GM18520 (cell line): ENCODE measurements around the gene RLN1.
"Not testable (repeated sequence)": the region's sequence is repeated elsewhere in the genome, so short reads cannot be mapped to it uniquely, and the experiment has no call there.

Experiments
- ATAC-seq: cut with Tn5 transposase; IDR thresholded peaks from one replicate; pipeline ENCODE4 v1.9.1; 2021; ENCODE audit not compliant: unreplicated experiment

RLN1 gene, protein sequence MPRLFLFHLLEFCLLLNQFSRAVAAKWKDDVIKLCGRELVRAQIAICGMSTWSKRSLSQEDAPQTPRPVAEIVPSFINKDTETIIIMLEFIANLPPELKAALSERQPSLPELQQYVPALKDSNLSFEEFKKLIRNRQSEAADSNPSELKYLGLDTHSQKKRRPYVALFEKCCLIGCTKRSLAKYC

DNA sequence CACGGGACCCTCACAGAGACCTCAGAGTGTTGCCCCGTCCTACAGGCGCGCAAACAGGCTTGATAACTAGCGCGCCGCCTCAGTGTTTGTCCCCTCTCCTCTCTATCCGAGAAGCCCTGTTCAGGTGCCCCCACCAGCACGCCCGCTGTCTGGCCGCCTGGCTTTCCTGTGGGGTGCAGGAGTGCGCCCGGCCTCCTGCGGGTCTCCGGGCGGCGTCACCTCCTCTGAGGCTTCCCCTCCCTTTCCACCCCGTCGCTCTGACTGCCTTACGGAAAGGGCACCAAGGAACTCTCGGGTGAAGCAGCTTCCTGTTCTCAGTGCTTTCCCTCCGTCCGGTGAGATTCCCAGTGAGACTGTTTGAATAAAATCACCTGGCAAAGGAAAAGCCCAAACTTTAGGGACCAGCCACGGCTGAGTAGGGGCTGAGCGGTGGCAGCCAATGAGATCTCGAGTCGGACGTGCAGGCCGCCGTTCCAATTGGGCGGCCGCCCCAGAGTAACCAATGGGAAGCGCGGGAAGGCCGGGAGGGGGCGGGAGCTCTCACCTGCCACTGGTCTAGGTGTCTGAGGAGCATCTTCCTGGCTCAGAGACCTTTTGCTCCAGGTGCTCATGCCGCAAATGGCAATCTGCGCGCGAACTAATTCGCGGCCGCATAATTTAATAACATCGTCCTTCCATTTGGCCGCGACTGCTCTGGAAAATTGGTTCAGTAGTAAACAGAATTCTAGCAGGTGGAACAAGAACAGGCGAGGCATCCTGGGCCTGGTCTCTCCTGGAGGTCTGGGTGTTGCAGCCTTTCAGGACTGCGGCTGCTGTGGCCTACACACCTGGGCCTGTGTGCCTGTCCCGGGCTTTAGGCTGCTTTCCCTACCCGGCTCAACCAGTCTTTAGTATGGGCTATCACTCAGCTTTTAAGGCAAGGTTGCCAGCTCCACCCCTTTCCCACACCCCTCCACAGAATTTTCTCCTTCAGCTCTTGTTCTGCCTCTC lies at the start of gene RLN1:
Gene RLN1, minus strand, starts transcription at position 885 of the 990 bp plus-strand sequence. Its CDS starts 130 bp downstream, at position 755.
- ATAC-seq: peak; percentile 97

DNA sequence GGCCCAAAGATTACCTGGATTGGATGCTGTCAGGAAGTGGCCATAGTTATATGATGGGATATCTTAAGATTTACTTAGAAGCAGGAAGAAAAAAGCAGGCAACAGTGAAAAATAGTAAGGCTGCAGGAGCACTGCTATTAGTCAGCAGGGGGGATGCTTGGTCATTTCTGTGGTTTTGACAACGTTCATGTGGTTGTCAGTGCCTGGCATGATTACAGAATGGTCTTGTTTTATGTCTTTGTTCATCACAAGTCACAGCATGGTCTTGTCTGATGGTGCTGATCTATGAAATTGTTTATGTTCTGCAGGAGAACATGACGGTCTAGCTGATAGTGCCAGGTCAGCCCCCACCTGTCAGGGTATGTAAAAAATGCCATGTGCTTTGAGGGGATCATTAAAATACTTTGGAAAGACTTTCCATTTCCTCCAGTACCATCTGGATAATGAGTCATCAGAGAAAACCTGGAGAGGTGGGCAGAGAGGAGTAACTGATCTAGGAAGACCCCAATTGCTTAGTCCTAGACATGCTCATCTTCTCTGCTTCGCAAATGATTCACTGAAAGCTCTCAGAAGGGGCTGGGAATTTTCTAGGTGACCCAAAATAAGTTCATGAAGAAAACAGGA lies 49.5 kb upstream of the RLN1 start:
- peak; percentile 80 for ATAC-seq

DNA sequence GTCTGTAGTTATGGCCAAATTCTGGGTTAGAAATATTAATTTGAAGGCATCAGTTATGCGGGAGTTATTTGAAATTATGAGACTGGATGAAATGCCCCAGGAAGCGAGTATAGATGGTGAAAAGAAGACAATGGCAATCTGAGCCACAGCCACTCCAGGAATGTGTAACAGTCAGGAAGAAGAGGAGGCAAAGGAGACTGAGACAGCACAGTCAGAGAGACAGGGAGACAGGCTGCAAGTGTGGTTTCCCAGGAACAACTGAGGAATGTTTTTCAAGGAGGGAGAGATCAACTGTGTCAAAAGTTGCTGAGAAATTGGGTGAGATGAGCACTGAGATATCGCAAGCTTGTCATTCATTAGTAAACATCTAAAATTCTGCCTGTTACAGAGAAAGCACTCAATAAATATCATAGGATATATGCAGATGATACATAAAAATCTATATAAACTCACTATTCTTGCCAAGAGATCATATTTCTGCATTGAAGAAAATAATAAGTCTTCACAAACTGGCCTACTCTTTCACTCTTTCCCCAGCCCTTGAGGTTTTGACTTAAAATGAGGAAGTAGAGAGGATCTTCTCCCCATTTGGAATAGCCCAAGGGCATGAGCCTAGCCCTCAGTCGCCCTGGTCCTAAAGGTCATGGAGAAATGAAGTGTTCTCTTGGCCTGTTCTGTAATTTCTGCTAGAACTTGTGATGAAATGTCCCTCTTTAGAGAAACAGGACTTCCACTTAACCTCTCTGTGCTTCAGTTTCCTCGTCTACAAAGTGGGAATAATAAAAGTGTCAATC lies 48.5 kb upstream of the RLN1 start:
- ATAC-seq: no peak

DNA sequence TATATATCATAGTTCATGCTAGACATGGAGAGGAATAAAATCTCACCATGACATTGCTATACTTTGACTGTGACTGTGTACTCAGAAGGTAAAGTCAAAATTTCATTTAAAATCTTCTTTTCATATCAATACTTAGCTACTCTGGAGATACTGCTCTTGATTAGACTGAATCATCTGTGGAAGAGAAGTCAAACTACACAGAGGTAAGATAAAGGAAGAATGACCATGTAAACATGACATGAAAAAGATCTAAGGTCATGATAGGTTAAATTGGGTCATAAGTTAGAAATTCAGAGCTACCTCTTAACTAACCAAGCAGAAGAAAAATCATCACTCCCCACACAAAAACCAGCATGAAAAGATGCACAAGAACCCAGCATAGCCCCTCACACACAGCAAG lies 44.8 kb upstream of the RLN1 start:
- ATAC-seq: no peak

DNA sequence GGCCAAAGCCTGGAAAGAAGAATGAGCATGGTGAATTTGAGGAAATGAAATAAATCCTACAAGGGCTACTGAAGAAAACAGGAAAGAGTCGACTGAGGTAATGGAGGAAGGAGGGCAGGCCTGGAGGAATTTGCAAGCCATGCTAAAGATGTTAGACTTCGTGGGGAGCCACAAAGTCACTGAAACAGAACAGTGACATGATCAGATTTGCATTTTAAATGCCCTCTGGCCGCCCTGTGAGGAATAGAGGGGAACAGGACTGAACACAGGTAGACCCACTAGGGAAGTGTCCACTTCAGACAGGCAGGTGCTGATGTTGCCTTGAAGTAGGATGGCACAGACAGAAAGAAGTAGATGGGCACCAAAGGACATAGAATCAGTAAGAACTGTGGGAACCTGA lies 42.8 kb upstream of the RLN1 start:
- ATAC-seq: no peak

DNA sequence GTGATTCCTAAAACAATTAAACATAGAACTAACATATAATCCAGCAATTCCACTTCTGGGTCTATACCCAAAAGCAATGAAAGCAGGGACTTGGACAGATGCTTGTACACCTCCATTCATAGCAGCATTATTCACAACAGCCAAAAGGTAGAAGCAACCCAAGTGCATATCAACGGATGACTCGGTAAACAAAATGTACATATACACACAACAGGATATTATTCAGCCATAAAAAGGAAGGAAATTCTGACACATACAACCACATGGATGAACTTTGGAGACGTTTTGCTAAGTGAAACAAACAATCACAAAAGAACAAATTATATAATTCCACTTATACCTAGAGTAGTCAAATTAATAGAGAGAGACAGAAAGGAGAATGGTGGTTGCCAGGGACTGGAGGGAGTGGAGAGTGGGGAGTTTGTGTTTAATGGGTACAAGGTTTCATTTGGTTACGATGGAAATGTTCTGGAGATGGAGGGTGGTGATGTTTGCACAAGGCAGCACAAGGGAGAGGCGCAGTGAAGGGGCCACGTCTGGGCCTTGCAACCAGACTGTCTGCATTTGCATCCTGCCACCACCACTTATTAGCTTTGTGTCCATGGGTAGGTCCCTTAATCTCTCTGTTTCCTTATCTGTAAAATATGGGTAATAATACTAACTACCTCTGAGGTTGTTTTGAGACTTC lies 36.3 kb upstream of the RLN1 start:
- no peak for ATAC-seq

DNA sequence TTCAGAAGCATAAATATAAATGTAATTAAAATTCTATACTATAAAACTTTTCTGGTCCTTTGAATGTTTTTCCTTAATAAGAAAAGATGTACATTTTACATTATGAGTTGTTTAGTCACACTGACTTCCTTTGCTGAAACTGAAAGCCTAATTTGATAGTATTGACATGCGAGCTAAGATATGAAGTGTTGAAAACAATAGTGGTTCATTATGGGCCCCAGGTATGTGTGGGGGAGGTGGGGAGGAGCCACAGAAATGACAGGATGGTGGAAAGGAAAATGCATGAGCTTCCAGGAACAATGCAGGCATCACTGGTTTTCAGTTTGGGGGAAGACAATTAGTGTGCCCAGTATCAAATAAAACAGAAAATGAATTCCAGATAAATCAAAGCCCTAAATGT lies 35.4 kb upstream of the RLN1 start:
- ATAC-seq: no peak

DNA sequence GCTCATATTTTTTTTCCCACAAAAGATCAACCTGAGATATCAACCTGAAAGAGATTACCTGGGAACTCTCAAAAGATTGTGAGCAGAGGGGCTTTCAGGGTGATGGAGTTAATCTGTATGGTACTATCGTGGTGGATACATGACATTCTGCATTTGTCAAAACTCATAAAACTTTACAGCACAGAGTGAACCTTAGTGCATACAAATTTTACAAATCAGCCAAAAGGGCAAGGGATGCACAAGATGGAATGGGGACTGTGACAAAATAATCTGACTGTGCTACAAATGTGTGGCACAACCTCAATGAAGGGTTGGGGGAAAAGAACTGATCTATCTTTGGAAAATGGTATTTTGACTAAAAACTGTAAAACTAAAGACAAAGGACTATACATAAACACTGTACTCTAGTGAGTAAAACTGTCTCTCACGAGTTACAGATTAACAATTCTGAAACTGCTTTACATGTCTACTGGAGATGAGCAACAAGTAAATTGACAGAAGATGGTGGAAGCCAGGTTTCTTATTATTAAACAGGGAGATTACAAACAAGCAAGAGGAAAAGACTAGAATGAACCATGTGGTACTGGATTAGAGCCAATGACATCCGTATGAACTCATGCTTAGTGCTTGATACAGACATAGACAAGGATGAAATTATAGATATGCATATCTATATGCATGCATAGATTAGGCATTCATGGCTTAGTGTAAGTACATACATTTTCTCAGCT lies 24.8 kb upstream of the RLN1 start:
- ATAC-seq: peak; percentile 95

DNA sequence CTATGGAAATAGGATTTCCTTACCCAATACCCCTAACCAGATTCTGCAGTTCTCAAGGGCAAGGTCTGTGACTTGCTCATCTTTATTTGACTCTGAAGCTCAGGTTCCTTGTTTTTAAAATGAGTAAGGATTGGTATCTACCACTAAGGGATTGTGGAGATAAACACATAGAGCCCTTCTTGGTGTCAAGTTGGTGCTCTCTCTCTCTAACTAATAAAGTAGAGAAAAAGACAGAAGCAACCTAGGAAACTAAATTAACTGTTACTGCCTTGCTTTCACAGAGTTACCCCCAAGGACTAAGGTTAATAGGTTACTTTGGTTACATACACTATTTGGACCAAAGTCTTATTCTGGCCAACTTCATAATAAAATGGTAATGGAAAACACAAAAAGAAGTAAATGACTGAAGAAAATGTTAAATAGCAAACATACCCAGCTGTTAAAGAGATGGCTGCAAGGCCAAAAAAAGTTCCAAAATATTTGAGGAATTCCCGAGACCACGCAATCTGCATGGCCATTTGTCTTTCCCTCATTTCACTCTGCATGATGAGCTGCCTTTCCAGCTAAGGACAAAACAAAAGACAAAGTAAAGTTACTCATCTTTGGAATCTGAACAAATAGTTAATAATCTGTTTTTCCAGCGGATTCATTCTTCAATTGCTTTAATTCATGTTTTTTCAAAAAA lies 21.8 kb upstream of the RLN1 start:
- ATAC-seq: no peak

DNA sequence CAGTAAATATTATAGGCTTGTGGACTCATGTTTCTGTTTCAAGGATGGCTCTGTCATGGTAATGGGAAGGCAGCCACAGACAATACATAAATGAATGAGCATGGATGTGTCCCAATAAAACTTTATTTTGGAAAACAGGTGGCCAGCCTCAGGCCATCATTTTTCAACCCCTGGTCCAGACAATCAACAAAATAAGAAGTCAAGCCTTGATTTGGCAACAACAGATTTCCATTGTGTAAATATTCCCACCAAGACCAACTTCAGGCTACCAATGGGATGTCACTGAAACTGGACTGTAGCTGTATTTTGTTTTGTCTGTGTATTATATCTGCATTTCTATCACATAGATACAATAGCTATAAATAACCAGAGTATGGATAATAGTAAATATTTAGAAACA lies 20.7 kb upstream of the RLN1 start:
- no peak for ATAC-seq

DNA sequence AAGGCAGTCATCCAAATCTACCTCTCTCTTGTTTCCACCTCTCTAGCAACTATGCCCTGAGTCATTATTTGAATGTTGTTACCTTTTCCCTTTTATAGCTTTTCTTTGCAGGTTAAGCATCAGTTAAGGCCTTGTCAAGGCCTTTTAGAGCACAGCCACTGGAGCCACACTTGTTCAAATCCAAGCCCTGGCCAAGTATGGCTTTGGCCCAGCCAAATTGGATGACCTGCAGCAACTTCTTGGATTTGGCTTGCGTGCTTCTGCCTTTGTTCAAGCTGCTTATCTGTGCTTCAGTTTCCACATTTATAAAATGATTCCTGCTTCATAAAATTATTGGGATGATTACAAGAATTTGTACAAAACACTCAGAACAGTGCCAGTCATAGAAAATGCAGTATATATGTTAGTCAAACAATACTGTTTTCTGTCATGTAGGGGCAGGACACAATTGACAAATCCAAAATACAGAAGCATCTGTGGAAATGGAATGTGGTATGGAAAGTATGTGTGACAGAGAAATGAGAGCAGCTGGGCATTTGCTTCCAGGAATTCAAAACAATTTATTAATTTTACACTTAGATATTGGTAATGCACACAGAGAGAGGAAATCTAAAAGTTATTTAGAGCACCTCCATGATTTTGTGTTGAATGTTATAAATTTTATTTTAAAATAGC lies 17.9 kb upstream of the RLN1 start:
- ATAC-seq: no peak

DNA sequence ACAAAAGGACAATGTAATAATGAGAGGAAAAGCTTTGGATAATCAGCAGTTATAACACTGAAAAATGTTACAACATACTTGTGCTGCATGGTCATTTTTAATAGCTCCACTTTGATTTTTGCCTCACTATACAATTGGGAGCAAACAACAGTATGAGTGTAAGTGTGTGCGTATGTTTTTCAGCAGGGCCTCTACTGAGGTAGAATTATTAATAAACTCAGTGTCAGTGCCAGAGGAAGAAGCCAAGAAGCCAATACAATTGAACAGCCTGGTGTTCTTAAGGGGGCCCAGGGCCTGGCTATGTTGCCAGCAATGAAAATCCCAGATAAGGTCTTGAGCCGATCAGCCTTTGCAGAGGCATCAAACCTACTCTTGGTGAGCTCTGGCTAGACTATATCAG lies 16.1 kb upstream of the RLN1 start:
- no peak for ATAC-seq

DNA sequence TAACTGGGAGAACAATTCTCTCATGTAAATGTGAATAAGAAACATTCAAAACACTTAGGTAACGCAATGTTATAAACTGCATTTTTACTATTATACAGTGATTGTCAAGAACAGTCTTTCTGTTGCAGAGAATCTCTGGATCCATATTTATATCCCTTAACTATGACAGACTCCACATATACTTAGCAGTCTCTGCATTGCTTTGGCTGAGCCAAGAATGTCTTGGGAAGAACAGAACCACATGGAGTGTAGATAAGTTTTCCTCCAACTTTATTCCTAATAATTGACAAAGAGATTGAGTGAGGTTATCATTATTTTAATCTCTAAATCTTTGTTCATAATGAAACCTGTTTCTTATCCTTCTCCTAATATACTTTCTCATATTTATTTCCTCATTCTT lies 15.6 kb upstream of the RLN1 start:
- ATAC-seq: no peak

DNA sequence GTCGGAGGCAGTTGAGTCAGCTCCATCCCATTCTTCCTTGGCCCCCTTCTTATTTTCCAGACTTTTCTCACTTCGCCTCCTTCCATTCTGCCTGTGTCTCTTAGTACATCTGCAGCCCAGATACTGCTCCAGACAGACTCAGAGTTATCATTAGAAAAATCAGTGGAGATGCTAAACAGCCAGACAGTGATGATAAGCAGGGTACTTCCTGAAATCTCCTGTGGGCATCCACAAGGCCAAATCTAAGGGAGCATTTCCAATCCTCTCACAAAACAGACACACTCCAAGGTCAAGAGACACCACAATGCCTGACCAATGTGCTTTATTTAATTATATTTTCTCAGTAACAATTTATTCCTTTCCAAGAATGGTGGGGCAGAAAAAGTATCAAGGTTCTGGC lies 14.5 kb upstream of the RLN1 start:
- no peak for ATAC-seq

DNA sequence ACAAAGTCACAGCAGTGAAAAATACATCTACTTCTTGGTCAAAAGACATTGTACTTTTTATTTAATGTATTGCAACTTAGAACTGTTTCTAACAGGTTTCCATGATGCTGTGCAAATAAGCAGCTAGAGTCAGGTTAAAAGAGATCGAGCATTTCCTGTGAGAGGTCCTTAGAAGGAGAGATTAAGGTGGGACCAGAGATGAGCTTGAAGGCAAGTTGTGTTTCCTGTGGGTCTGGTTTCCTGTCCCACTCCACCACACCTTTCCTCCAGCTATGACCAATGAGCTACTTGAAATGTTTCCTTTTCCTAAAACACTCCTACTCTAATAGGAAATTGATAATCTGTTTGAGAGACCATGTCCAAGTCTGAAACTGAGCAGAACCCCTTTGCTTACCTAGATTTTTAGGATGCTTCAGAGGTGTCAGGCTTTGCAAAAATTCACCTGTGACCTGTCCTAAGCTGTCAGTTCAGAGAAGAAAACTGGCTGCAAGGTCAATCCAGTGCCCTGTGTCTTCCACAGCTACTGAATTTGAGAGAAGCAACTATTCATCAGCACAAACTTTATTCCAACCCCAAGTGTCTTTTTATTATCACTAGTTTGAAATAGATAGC lies 13.1 kb upstream of the RLN1 start:
- no peak for ATAC-seq

DNA sequence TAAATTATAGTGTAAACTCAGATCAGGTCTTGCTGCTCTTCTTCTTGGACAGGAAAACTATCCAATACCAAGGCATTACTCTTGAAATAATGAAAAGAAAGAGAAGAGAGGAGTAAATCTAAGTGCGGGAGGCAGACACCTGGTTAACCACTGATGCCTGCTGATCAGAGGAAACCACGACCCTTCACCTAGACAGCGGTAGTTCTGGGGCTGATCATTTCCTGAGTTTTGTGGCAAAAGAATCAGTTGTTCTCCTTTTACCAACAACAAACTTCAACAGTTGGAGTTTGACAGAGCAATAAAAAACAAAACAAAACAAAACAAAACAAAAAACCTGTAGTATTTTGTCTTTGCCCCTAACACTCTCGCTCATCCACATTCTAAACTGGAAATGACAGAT lies 3.0 kb downstream of the RLN1 start:
- no peak for ATAC-seq

DNA sequence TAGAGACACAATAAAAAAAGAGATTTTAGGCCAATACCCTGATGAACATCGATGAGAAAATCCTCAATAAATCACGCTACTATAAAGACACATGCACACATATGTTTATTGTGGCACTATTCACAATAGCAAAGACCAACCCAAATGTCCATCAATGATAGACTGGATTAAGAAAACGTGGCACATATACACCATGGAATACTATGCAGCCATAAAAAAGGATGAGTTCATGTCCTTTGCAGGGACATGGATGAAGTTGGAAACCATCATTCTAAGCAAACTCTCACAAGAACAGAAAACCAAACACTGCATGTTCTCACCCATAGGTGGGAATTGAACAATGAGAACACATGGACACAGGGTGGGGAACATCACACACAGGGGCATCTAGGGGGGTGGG lies 8.4 kb downstream of the RLN1 start:
- ATAC-seq: not testable (repeated sequence)

DNA sequence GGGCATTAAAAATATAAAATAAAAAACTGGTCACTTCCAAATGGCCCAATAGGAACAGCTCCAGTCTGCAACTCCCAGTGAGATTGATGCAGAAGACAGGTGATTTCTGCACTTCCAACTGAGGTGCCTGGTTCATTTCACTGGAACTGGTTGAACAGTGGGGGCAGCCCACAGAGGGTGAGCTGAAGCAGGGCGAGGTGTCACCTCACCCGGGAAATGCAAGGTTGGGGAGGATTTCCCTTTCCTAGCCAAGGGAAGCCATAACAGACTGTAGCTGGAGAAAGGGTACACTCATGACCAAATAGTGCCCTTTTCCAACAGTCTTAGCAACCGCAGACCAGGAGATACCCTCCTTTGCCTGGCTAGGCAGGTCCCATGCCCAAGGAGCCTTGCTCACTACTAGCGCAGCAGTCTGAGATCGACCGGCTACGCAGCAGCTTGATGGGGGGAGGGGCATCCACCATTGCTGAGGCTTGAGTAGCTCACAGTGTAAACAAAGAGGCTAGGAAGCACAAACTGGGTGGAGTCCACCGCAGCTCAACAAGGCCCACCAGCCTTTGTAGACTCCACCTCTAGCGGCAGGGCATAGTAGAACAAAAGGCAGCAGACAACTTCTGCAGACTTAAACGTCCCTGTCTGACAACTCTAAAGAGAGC lies 12.7 kb downstream of the RLN1 start:
- no peak for ATAC-seq
